IMR-90 (cell line): Measurements from ENCODE around the gene NOL4L. TPM values are rescaled to one million over a fixed set of nuclear protein-coding genes. Genes with fewer than 3 reads are reported as not detected.

Experiments
- RAD21 ChIP-seq: IDR thresholded peaks from 2 replicates; pipeline ENCODE4 v1.6.1; 2012; ENCODE audit warnings: low read length, improper control_type of control experiment
- polyA plus RNA-seq, 3 experiments: library from polyadenylated mRNA; depleted of rRNA; stranded (reverse); fragments of >200 nt; gene quantifications; 2 replicates each; pipeline ENCODE4 v1.2.3, GENCODE V29; 2012; ENCODE audit warnings: low replicate concordance in 1 of 3
- total RNA-seq: library from RNA; depleted of rRNA; stranded (reverse); fragments of >200 nt; gene quantifications from 2 replicates; pipeline ENCODE4 v1.2.3, GENCODE V29; 2012
- TF ChIP-seq, protein P1 (sequence below): fragments of 150-350 bp; IDR thresholded peaks from 2 replicates; pipeline ENCODE4 v1.6.1; 2016; ENCODE audit warnings: low read depth, mild to moderate bottlenecking, low read length, moderate library complexity, borderline replicate concordance
- TF ChIP-seq, protein P2 (sequence below): conservative IDR thresholded peaks from 2 replicates; pipeline ENCODE4 v1.5.1; 2012; ENCODE audit warnings: mild to moderate bottlenecking, low read depth, low read length, improper control_type of control experiment

The NOL4L gene
- total and polyA plus RNA-seq, 2 of the 4 experiments (the other 2 are of a cell fraction), result 4.7 to 13.3 TPM

DNA sequence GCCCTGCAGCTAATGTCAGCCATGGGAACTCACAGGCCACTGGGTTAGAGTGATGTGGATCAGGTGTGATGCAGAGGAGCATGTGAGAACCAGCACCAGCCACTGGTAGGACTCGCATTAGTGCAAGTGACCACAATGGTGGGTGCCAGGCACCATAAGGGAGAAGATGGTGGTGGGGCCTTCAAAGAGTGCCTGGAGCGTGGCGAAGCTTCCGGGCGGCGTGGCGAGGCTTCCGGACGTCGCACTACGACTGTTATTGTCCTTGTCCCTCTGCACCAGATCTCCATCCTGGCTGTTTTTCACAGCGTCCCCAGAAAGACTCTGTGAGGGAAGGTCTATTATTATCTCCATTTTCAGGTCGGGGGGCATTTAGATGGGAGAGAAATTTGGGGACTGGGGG is 44.7 kb upstream of the NOL4L start (continued):
- TF ChIP-seq, protein P1, sequence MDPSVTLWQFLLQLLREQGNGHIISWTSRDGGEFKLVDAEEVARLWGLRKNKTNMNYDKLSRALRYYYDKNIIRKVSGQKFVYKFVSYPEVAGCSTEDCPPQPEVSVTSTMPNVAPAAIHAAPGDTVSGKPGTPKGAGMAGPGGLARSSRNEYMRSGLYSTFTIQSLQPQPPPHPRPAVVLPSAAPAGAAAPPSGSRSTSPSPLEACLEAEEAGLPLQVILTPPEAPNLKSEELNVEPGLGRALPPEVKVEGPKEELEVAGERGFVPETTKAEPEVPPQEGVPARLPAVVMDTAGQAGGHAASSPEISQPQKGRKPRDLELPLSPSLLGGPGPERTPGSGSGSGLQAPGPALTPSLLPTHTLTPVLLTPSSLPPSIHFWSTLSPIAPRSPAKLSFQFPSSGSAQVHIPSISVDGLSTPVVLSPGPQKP, result no peak
- no peak for TF ChIP-seq RAD21
- TF ChIP-seq, protein P2, sequence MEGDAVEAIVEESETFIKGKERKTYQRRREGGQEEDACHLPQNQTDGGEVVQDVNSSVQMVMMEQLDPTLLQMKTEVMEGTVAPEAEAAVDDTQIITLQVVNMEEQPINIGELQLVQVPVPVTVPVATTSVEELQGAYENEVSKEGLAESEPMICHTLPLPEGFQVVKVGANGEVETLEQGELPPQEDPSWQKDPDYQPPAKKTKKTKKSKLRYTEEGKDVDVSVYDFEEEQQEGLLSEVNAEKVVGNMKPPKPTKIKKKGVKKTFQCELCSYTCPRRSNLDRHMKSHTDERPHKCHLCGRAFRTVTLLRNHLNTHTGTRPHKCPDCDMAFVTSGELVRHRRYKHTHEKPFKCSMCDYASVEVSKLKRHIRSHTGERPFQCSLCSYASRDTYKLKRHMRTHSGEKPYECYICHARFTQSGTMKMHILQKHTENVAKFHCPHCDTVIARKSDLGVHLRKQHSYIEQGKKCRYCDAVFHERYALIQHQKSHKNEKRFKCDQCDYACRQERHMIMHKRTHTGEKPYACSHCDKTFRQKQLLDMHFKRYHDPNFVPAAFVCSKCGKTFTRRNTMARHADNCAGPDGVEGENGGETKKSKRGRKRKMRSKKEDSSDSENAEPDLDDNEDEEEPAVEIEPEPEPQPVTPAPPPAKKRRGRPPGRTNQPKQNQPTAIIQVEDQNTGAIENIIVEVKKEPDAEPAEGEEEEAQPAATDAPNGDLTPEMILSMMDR, result no peak
